NCI-H446 treated with DMSO at 0.1 percent for 48 hours (cell line): ENCODE measurements around the gene NFIL3.
"Not testable (repeated sequence)": the region's sequence is repeated elsewhere in the genome, so short reads cannot be mapped to it uniquely, and the experiment has no call there.

ENCODE experiments used
- DNase-seq: peaks from one replicate; lab custom pipeline; 2025; lab: John Stamatoyannopoulos, UW

The NFIL3 gene

GRCh38 chr9:91423785-91424402, at the start of gene NFIL3:
TSS of gene NFIL3 (minus strand) at chr9:91423832. CDS start at chr9:91410734, 13,098 bp downstream.
- peak; percentile 25 for DNase-seq

DNA sequence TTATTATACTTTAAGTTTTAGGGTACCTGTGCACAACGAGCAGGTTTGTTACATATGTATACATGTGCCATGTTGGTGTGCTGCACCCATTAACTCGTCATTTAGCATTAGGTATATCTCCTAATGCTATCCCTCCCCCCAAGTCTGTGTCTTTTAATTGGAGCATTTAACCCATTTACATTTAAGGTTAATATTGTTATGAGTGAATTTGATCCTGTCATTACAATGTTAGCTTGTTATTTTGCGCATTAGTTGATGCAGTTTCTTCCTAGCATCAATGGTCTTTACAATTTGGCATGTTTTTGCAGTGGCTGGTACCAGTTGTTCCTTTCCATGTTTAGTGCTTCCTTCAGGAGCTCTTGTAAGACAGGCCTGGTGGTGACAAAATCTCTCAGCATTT, 47.9 kb upstream of the NFIL3 start:
- not testable (repeated sequence) for DNase-seq

- DNase-seq = no peak
These were observed 41.8 kb upstream of the NFIL3 start for GRCh38 chr9:91465420-91465819.

DNA sequence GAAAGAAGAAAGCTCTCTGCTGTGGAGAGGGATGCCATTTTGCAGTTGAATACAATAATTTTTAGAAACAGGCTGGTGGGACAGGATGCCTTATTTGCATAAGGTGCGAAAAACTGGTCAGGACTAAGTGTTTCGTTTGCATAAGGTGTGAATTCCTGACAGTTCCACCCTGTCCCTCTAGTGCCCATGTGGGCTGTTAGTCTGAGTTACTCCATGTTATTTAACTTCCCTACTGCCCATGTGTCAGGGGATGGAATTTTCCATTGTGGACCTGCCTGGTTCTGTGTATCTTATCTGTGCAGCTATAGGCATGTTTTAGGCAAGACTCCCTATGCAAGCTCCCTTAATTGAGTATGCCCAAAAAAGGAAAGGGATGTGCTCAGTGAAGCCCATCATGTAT, 35.3 kb upstream of the NFIL3 start:
- DNase-seq = no peak

GRCh38 chr9:91452844-91453243, 29.2 kb upstream of the NFIL3 start:
- no peak for DNase-seq

GRCh38 chr9:91451431-91452270, 28.0 kb upstream of the NFIL3 start:
- DNase-seq = no peak

DNA sequence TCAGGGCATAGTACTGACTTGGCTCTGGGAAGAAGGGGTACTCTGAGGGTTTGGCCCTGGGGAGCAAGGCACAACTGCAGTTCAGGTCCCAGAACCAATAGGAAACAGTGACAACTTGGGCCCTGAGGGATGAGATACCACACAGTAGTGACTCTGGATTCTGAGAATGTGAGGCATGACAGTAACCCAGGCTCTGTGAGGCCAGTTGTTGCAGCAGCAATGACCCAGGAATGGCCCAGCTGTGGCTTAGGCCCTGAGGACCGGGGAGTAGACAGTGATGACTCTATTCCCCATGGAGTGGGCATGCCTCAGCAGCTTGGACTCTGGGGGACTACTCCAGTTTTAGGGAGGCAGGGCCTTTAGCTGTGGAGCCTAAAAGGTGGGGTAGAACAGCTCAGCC, 21.5 kb upstream of the NFIL3 start:
- no peak for DNase-seq

GRCh38 chr9:91443994-91444392, 20.4 kb upstream of the NFIL3 start:
- no peak for DNase-seq

DNA sequence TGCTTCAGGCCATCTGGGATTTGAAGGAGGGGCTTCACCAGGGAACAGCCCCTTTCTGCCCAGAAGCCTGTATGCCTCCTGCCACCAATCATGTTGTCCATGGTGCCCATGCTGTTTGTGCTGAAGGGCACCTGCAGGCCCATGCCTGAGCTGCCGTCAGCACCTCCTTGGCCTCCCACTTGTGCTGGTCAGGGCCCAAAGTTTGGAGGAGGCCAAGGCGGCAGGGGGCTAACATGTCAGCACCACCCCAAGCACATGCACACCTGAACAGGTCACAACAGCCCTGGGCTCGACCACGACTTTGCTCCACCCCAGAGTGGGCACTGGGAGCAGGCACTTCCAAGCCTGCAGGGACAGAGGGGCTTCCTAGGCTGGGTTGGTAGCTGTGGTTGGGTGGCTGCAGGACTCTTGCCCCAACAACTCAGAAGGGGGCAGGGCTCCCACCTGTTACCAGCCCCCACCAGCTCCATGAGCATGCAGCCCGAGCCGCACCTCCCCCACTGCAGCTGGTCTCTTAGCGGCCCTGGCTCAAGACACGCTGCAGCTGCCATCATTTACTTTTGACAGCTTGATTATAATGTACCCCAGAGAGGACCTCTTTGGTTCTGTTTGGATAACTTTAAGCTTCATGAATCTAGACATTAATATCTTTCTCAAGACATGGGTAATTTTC, 19.8 kb upstream of the NFIL3 start:
- DNase-seq = no peak

DNA sequence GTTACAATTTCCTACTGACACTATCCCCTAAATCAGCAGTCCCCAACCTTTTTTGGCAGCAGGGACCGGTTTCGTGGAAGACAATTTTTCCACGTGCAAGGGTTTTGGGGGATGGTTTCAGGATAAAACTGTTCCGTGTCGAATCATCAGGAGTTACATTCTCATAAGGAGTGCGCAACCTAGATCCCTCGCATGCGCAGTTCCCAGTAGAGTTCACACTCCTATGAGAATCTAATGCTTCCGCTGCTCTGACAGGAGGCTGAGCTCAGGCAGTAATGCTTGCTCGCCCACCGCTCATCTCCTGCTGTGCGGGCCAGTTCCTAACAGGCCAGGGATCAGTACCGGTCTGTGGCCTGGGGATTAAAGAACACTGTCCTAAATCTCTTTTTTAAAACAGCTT, 13.2 kb upstream of the NFIL3 start:
- DNase-seq = no peak

GRCh38 chr9:91433180-91433579, 9.5 kb upstream of the NFIL3 start:
- DNase-seq = no peak

- DNase-seq = no peak
These were observed 7.9 kb upstream of the NFIL3 start for GRCh38 chr9:91431485-91431884.

DNA sequence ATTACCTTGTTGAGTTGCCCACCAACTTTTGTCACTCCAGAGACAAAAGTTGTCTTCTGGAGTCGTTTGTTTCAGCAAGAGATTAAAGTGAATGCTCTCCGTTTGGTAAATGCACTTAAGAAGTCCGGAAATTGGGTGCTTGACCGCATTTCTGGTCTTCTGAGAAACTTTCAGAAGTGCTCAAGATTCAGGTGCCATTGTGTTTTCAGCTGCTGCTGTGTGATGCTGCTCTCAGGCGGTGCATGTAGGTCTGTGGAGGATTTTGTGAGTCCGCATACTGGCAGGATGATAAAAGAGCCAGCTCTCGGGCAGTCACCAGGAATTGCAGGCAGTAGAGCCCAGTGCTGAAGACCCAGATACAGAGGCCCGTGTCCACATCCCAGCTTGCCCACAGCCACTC, 5.9 kb upstream of the NFIL3 start:
- no peak for DNase-seq

- no peak for DNase-seq
These were observed 5.3 kb upstream of the NFIL3 start for GRCh38 chr9:91428927-91429351.

DNA sequence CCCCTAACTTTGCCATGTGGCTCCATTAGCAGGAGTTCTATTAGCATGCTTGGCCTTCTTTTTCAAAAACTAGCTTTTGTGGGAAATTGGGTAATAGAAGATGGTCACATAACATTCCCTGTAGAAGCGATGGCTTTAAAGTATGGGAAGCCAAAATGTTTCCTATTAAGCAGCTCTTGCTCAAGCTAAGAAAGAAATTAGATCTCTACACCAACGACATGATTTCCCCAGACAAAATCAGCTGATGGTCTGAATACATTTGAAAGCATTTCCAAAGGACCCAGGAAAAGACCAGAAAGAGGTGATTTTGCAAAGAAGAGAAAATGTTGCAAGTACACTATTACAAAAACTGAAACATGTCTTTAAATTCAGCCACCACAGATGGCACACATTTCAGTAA, 4.8 kb upstream of the NFIL3 start:
- DNase-seq = no peak

DNA sequence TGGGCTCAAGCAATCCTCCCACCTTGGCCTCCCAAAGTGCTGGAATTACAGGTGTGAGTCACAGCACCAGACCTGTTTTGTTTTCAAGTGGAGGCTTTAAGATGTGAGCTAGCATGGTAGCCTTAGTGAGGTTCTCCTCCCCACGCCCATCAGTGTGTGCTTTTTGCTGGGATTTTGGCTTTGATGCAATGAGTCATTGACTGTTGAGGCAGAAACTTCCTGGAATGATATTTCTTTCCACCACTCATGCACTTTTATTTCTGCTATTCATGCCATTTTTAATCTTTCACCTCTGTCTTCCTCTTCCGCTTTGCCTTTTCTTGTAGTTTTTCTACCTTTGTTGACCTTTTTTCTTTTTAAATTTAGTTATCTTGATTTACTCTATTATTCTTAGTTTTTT, 4.2 kb upstream of the NFIL3 start:
- DNase-seq = no peak

- no peak for DNase-seq
These were observed 2.6 kb upstream of the NFIL3 start for GRCh38 chr9:91426123-91426745.

DNA sequence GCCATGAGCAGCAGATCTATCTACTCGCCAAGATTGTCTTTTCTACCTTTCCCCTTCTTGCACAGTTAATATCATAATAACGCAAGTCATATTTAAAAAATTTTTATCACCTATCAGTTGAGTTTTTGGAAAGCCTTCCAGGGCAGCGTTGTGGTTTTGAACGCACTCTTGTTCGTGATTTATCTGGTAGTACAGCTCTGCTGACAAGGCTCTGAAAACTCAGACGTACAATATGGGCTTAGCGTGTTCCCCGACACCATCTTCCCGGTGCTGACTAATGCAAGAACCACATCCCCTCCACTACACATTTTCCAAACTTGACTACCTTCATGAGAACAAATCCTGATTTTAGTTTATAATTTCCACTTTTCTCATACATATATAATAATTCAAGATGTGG, 1.6 kb upstream of the NFIL3 start:
- DNase-seq = no peak

DNA sequence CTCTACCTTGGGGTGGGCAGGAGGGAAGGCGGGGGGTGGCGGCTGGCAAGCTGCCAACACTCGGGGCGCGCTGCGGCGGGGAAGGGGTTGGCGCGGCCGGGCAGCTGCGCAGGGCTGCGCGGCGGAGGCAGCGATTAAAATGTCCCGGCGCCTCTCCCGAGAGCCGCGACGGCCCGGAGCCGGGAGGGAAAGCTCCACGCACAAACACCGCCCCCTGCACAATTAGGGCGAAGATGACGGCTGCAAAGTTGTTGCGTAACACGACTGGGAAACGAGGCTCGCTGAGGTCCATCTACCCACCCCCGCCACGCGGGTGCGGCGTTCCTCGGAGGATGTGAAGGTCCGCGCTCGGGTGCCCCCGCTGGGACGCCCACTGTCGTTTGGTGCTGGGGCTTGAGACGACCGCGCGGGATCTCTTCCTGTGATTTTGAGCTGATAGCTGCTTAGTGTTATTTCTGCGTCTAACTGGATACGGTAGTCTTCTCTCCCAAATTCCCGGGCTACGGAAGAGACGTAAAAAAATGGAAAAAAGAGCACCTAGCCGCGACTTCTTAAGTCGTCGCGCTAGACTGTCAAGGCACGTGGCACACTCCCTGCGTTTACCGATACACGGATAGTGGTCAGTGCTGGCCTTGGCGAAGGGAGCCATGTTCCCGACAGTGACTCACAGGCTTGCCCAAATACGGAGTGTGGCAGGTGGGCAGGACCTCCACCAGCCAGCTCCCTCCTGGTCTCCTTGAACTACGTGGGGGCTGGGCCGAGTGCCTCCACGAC, 958 bp upstream of the NFIL3 start:
- DNase-seq = no peak

DNA sequence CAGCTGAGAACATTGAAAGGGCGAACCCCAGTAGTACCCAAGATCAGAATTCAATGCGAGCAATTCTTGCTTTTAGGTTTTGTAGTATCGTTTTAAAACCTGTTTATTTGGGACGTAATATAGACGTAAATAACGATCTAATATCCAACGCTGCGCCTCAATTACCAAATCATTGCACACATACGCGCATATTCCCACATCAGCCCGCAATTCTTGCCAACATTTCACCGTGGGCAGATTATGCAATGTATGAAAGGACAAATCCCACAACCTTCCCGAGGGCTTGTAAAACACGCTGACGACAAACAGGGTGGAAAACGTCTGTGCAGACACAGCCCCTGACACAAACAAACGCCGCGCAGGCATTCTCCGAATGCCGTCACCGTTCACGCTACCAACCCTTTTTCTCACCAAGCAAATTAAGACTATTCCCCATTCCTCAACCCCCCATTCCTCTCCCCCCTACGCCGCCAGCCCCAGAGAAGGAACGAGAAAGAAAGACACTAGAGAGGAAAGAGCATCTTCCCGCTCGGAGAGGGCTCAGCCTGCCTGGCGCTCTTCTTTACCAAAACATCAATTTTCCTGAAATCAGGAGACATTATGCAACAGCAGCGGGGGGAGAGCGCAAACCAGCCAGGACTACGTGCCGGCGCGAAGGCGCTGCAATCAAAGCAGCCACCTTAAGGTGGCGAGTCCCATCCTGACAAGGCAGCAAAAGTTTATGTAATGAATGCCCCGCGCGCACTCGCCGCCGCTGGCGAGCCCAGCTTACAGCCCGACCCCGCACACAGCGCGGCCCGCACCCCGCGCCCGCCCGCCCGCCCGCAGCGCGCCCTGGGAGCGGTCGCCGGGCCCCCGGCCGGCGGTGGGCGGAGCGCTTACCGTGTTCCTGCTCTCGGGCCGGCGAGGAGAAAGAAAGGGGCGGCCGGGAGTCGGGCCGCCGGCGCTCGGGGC, 597 bp downstream of the NFIL3 start:
- no peak for DNase-seq
